Effector memory CD4-positive, alpha-beta T cell (primary cell): ENCODE measurements around the gene ZBTB9.
A peak's percentile ranks its signal among the peaks of the same experiment; 100 is the strongest.

Experiments used
- DNase-seq, 3 donors: peaks; one replicate each; pipeline ENCODE4 v3.0.0-alpha.2; 2020
- H3K27ac ChIP-seq: 2 replicates; pipeline ENCODE4 v1.7.0; 2013; ENCODE audit warnings: mild to moderate bottlenecking, low read length, moderate library complexity; ENCODE audit not compliant: insufficient read depth, poor library complexity, severe bottlenecking
- H3K27me3 ChIP-seq: replicated peaks from 2 replicates; pipeline ENCODE4 v1.7.0; 2013; ENCODE audit warnings: mild to moderate bottlenecking, low read length; ENCODE audit not compliant: insufficient read depth, control insufficient read depth, poor library complexity, severe bottlenecking
- H3K36me3 ChIP-seq: 2 replicates; pipeline ENCODE4 v1.7.0; 2013; ENCODE audit warnings: mild to moderate bottlenecking, low read length, moderate library complexity; ENCODE audit not compliant: control insufficient read depth, insufficient read depth
- H3K4me1 ChIP-seq: 2 replicates; pipeline ENCODE4 v1.7.0; 2013; ENCODE audit warnings: low read length, mild to moderate bottlenecking; ENCODE audit not compliant: control insufficient read depth, insufficient read depth, poor library complexity, severe bottlenecking
- H3K4me3 ChIP-seq: 2 replicates; pipeline ENCODE4 v1.7.0; 2013; ENCODE audit warnings: low read length, low read depth, mild to moderate bottlenecking; ENCODE audit not compliant: insufficient read depth, poor library complexity, severe bottlenecking
- H3K9me3 ChIP-seq: 2 replicates; pipeline ENCODE4 v1.7.0; 2013; ENCODE audit warnings: mild to moderate bottlenecking, low read length, moderate library complexity; ENCODE audit not compliant: control insufficient read depth

ZBTB9 gene

GRCh38 chr6:33419580-33420490, 34.5 kb upstream of the ZBTB9 start, which contains the start of gene SYNGAP1:
Gene SYNGAP1, plus strand, starts transcription at chr6:33420065. Its CDS starts 200 bp downstream, at chr6:33420265.
- no peaks in the 10 kb centered on the region for H3K9me3 ChIP-seq
- H3K4me3 ChIP-seq: peak within 1 kb of the TSS; percentile 15
- H3K27ac ChIP-seq: peak within 1 kb of the TSS; percentile 94
- H3K27me3 ChIP-seq: no peaks in the 10 kb centered on the region
- H3K36me3 ChIP-seq: peaks cover 14% of the 10 kb centered on the region
- DNase-seq: no peak
- peaks cover 35% of the 10 kb centered on the region for H3K4me1 ChIP-seq

- Histone ChIP-seq H3K9me3 (no peaks in the 10 kb centered on the region), H3K27me3 (no peaks in the 10 kb centered on the region), H3K4me3 (no peak overlapping the region), H3K4me1 (peaks cover 36% of the 10 kb centered on the region), H3K27ac (no peak overlapping the region), H3K36me3 (peaks cover 5% of the 10 kb centered on the region)
- no peak for DNase-seq
Measured at GRCh38 chr6:33420491-33421343, 33.7 kb upstream of the ZBTB9 start.

GRCh38 chr6:33421344-33421643, 33.1 kb upstream of the ZBTB9 start:
- Histone ChIP-seq H3K27me3 (no peaks in the 10 kb centered on the region), H3K27ac (no peak overlapping the region), H3K36me3 (no peaks in the 10 kb centered on the region), H3K4me3 (no peak overlapping the region), H3K4me1 (peaks cover 30% of the 10 kb centered on the region), H3K9me3 (no peaks in the 10 kb centered on the region)
- DNase-seq: no peak

- Histone ChIP-seq H3K27me3 (no peaks in the 10 kb centered on the region), H3K36me3 (no peaks in the 10 kb centered on the region), H3K4me1 (peaks cover 32% of the 10 kb centered on the region), H3K27ac (no peak overlapping the region), H3K9me3 (no peaks in the 10 kb centered on the region), H3K4me3 (no peak overlapping the region)
- no peak for DNase-seq
Measured at GRCh38 chr6:33423777-33424176, 30.6 kb upstream of the ZBTB9 start.

GRCh38 chr6:33424855-33425667, 29.3 kb upstream of the ZBTB9 start:
- Histone ChIP-seq H3K4me3 (peak overlapping the region; percentile 53), H3K4me1 (peaks cover 33% of the 10 kb centered on the region), H3K9me3 (no peaks in the 10 kb centered on the region), H3K36me3 (no peaks in the 10 kb centered on the region), H3K27me3 (no peaks in the 10 kb centered on the region), H3K27ac (peak overlapping the region; percentile 89)
- DNase-seq: no peak

GRCh38 chr6:33425668-33426577, 28.5 kb upstream of the ZBTB9 start:
- H3K36me3 ChIP-seq: no peaks in the 10 kb centered on the region
- no peaks in the 10 kb centered on the region for H3K27me3 ChIP-seq
- peak overlapping the region; percentile 53 for H3K4me3 ChIP-seq
- peak overlapping the region; percentile 89 for H3K27ac ChIP-seq
- DNase-seq: peak; percentile 76 to 82 (median 79)
- no peaks in the 10 kb centered on the region for H3K9me3 ChIP-seq
- H3K4me1 ChIP-seq: peaks cover 42% of the 10 kb centered on the region

- no peaks in the 10 kb centered on the region for H3K27me3 ChIP-seq
- H3K4me1 ChIP-seq: peaks cover 51% of the 10 kb centered on the region
- no peaks in the 10 kb centered on the region for H3K36me3 ChIP-seq
- DNase-seq: peak; percentile 45 to 51 (median 48)
- H3K9me3 ChIP-seq: no peaks in the 10 kb centered on the region
- peak overlapping the region; percentile 57 for H3K4me3 ChIP-seq
- H3K27ac ChIP-seq: peak overlapping the region; percentile 89
Measured at GRCh38 chr6:33426590-33427511, 27.5 kb upstream of the ZBTB9 start.

GRCh38 chr6:33427585-33428223, 26.7 kb upstream of the ZBTB9 start:
- no peaks in the 10 kb centered on the region for H3K27me3 ChIP-seq
- DNase-seq: peak; percentile 56 to 59 (median 57)
- H3K4me3 ChIP-seq: peak overlapping the region; percentile 57
- H3K4me1 ChIP-seq: peaks cover 55% of the 10 kb centered on the region
- no peaks in the 10 kb centered on the region for H3K36me3 ChIP-seq
- H3K27ac ChIP-seq: peak overlapping the region; percentile 89
- no peaks in the 10 kb centered on the region for H3K9me3 ChIP-seq
